Hepatocyte (in vitro differentiated cells): Measurements from ENCODE around the gene ALG12.

Source experiments
- CTCF ChIP-seq: fragments of 200-600 bp; sonication (generic); IDR thresholded peaks from 2 replicates; pipeline ENCODE4 v1.5.1; 2016; ENCODE audit warnings: antibody characterized with exemption, mild to moderate bottlenecking; ENCODE audit not compliant: poor library complexity
- EZH2 ChIP-seq: fragments of 200-600 bp; sonication (generic); IDR thresholded peaks from 2 replicates; pipeline ENCODE4 v1.6.1; 2016; ENCODE audit warnings: antibody characterized with exemption, mild to moderate bottlenecking, borderline replicate concordance
- EZH2phosphoT487 ChIP-seq: fragments of 200-600 bp; sonication (generic); IDR thresholded peaks from one replicate; pipeline ENCODE4 v1.6.1; 2018; ENCODE audit warnings: antibody characterized with exemption, mild to moderate bottlenecking, low read depth, moderate library complexity; ENCODE audit not compliant: unreplicated experiment, severe bottlenecking

GRCh38 chr22:49947296-49947622 is 29.0 kb upstream of the ALG12 start:
- no peak for TF ChIP-seq EZH2
- no peak for TF ChIP-seq CTCF
- no peak for TF ChIP-seq EZH2phosphoT487
